ENCODE results near the gene FLYWCH2. TPM values are rescaled to one million over a fixed set of nuclear protein-coding genes. Genes with fewer than 3 reads are reported as not detected.

The FLYWCH2 gene
- total RNA-seq, 1 experiment from 2014 or later: 23.9 TPM

DNA sequence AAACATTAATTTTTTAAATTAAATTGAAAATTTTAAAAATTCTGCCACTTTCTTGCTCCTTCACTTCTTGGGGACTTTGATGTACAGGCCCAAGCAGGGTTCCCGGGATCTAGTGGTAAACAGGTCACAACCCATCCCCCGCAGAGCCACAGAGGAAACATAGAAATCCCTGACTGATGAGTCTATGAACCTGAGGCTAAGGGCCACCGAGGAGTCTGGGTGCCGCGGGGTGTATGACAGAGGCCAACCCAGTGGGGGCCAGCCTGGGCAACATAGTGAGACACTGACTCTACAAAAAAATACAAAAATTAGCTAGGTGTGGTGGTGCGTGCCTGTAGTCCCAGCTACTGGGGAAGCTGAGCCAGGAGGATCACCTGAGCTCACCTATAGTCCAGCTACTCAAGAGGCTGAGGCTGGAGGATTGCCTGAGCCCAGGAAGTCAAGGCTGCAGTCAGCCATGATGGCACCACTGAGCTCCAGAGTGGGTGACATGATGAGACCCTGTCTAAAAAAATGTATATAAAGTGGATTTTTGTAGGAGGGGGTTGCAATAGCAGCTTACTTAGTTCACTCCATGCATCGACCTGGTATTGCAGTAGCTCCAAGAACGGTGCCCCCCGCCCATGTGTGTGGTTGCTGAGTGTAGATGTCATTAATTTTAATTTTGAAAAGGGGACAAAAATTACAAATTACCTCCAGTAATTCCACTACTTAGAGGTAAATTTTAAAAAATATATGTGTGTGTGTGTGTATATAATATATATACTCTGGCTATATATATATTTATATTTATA is 19.5 kb downstream of the FLYWCH2 start:
- DNase-seq (ENCODE audit: low spot score): no peak
- ChIA-PET POLR2A (ENCODE audit: low non-redundant PET) (no interaction called here), CTCF (interaction anchor here (1.7 kb wide), 1 partner anchor 20 kb away, joined by 4 read pairs; the partner anchor contains the start of gene FLYWCH2)
- peaks cover 6% of the 10 kb centered on the region for H3K4me1 ChIP-seq (ENCODE audit: insufficient read depth, low read length, poor library complexity, severe bottlenecking)
- H3K27me3 ChIP-seq (replicated peaks; ENCODE audit: insufficient read depth, low read depth, low read length, poor library complexity): no peaks in the 10 kb centered on the region
- H3K27ac ChIP-seq (ENCODE audit: low read depth, low read length, poor library complexity, severe bottlenecking): no peak overlapping the region
- TF ChIP-seq CTCF (conservative IDR thresholded peaks at IDR 0.05; ENCODE audit: low read depth, low read length) (no peak), EZH2 (IDR thresholded peaks at IDR 0.05; ENCODE audit: borderline replicate concordance, low read depth, low read length, poor library complexity, severe bottlenecking) (no peak)
- no peaks in the 10 kb centered on the region for H3K9me3 ChIP-seq (ENCODE audit: low read depth, low read length, poor library complexity, severe bottlenecking)
- intact Hi-C loops (cut with micrococcal nuclease; ENCODE audit: unreplicated experiment): no loop called here
- no peak overlapping the region for H3K4me3 ChIP-seq (ENCODE audit: low read depth, low read length, poor library complexity, severe bottlenecking)
- no TSS peak for BruUV-seq (replicated peaks)
- no peaks in the 10 kb centered on the region for H3K36me3 ChIP-seq (ENCODE audit: insufficient read depth, low read length, poor library complexity, severe bottlenecking)

DNA sequence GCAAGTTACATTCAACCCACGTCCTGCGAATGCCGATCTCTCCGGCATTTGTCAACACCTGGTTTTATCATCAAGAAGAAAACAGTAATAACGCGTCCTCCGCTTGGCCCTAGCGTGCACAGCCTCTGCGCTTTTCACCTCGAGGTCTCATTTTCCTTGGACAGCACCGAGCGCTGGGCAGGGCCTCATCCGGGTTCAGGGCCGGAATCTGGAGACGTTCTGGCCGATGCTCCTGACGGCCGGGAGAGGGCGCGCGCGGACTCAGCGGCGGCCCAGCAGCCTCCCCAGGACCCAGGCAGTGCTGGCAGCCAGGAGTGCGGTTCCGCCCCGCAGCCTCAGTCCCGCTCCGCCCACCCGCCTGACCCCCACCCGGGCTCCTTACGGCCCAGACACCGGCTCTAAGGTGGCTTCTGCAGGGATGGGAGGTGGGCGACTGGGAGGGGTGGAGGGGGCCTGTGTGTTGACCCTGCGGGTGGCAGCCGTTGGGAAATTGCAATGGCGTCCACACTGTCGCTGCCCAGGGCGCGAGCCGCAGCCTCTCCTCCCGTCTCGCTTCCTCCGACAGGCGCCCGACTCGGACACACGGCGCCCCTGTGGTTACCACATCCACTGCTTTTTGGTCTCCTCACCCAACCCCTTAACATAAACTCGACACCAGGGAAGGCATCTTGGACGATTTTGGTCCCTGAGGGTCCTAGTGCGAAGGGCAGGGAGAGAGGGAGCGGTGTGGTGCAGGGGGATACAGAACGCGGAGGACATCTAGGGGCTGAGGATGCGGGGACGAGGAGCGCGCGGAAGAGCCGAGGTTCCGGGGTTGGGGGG is 21.3 kb downstream of the FLYWCH2 start:
- H3K36me3 ChIP-seq (ENCODE audit: insufficient read depth, low read length, poor library complexity, severe bottlenecking): no peaks in the 10 kb centered on the region
- H3K27ac ChIP-seq (ENCODE audit: low read depth, low read length, poor library complexity, severe bottlenecking): peak overlapping the region; percentile 84
- DNase-seq (ENCODE audit: low spot score): peak; percentile 84
- POLR2A ChIA-PET (ENCODE audit: low non-redundant PET): no interaction called here
- H3K4me3 ChIP-seq (ENCODE audit: low read depth, low read length, poor library complexity, severe bottlenecking): peak overlapping the region; percentile 92
- H3K9me3 ChIP-seq (ENCODE audit: low read depth, low read length, poor library complexity, severe bottlenecking): no peaks in the 10 kb centered on the region
- no TSS peak for BruUV-seq (replicated peaks)
- TF ChIP-seq EZH2 (IDR thresholded peaks at IDR 0.05; ENCODE audit: borderline replicate concordance, low read depth, low read length, poor library complexity, severe bottlenecking) (no peak), CTCF (conservative IDR thresholded peaks at IDR 0.05; ENCODE audit: low read depth, low read length) (peak; percentile 96)
- H3K4me1 ChIP-seq (ENCODE audit: insufficient read depth, low read length, poor library complexity, severe bottlenecking): peaks cover 6% of the 10 kb centered on the region
- intact Hi-C loops (cut with micrococcal nuclease; ENCODE audit: unreplicated experiment): loop anchor here (2.0 kb wide), 1 partner anchor 22 kb away; the partner anchor contains the start of gene FLYWCH2
- no peaks in the 10 kb centered on the region for H3K27me3 ChIP-seq (replicated peaks; ENCODE audit: insufficient read depth, low read depth, low read length, poor library complexity)
- CTCF ChIA-PET: no interaction called here

DNA sequence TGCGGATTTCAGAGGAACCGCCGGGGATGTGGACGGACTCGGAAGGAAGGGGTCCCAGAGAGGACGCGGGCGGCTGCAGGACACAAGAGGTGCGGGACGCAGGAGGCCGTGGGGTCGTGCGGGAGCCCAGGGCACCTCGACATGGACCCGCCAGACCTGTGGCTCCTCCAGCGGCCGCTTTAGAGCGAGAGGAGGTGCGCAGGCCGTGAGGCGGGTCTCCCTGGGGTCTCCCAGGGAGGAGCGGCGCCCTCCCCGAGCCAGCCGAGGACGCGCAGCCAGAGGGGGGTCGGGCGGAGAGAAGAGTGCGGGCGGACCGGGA is 21.9 kb downstream of the FLYWCH2 start:
- BruUV-seq (replicated peaks): TSS peak; percentile 83
- peak overlapping the region; percentile 92 for H3K4me3 ChIP-seq (ENCODE audit: low read depth, low read length, poor library complexity, severe bottlenecking)
- no peak for TF ChIP-seq CTCF (conservative IDR thresholded peaks at IDR 0.05; ENCODE audit: low read depth, low read length)
- TF ChIP-seq EZH2 (IDR thresholded peaks at IDR 0.05; ENCODE audit: borderline replicate concordance, low read depth, low read length, poor library complexity, severe bottlenecking): no peak
- POLR2A ChIA-PET (ENCODE audit: low non-redundant PET): interaction anchor here (0.6 kb wide), 1 partner anchor 37 kb away, joined by 3 read pairs; no protein-coding TSS in a partner anchor
- peak overlapping the region; percentile 84 for H3K27ac ChIP-seq (ENCODE audit: low read depth, low read length, poor library complexity, severe bottlenecking)
- CTCF ChIA-PET: interaction anchor here (0.5 to 1.5 kb wide), 3 partner anchors 14 to 403 kb away, joined by 3 to 5 read pairs (median 4); no protein-coding TSS in a partner anchor
- no peak for DNase-seq (ENCODE audit: low spot score)
- H3K4me1 ChIP-seq (ENCODE audit: insufficient read depth, low read length, poor library complexity, severe bottlenecking): peaks cover 6% of the 10 kb centered on the region
- intact Hi-C loops (cut with micrococcal nuclease; ENCODE audit: unreplicated experiment): loop anchor here (2.0 kb wide), 1 partner anchor 22 kb away; the partner anchor contains the start of gene FLYWCH2
- H3K27me3 ChIP-seq (replicated peaks; ENCODE audit: insufficient read depth, low read depth, low read length, poor library complexity): no peaks in the 10 kb centered on the region
- no peaks in the 10 kb centered on the region for H3K9me3 ChIP-seq (ENCODE audit: low read depth, low read length, poor library complexity, severe bottlenecking)
- H3K36me3 ChIP-seq (ENCODE audit: insufficient read depth, low read length, poor library complexity, severe bottlenecking): no peaks in the 10 kb centered on the region
